Measurements from ENCODE around the gene DNAAF6.
"Not testable (repeated sequence)": the region's sequence is repeated elsewhere in the genome, so short reads cannot be mapped to it uniquely, and the experiment has no call there.

Gene DNAAF6

GRCh38 chrX:107205770-107206696 is at the start of gene DNAAF6, which contains the start of gene NUP62CL:
Gene DNAAF6, plus strand, starts transcription at chrX:107206611. Its CDS starts 6,265 bp downstream, at chrX:107212876.
Gene NUP62CL, minus strand, starts transcription at chrX:107206433. Its CDS starts 31,287 bp downstream, at chrX:107175146.
- TF ChIP-seq, protein P1, sequence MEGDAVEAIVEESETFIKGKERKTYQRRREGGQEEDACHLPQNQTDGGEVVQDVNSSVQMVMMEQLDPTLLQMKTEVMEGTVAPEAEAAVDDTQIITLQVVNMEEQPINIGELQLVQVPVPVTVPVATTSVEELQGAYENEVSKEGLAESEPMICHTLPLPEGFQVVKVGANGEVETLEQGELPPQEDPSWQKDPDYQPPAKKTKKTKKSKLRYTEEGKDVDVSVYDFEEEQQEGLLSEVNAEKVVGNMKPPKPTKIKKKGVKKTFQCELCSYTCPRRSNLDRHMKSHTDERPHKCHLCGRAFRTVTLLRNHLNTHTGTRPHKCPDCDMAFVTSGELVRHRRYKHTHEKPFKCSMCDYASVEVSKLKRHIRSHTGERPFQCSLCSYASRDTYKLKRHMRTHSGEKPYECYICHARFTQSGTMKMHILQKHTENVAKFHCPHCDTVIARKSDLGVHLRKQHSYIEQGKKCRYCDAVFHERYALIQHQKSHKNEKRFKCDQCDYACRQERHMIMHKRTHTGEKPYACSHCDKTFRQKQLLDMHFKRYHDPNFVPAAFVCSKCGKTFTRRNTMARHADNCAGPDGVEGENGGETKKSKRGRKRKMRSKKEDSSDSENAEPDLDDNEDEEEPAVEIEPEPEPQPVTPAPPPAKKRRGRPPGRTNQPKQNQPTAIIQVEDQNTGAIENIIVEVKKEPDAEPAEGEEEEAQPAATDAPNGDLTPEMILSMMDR (IDR thresholded peaks at IDR 0.05) = no peak
- H3K9me3 ChIP-seq = no peaks in the 10 kb centered on the region
- peak within 1 kb of the TSS in 1 of 2 experiments; percentile 42 for H3K4me3 ChIP-seq (ENCODE audit: low read depth in 1 of 2, low read length in 1 of 2)
- H3K27ac ChIP-seq = no peak within 1 kb of the TSS
- peaks cover 0 to 4% of the 10 kb centered on the region in 2 experiments for H3K4me1 ChIP-seq (ENCODE audit: control insufficient read depth in 1 of 2, insufficient read depth in 1 of 2, low read depth in 1 of 2, low read length in 1 of 2)
- H3K36me3 ChIP-seq = no peaks in the 10 kb centered on the region
- peaks cover 30% of the 10 kb centered on the region for H3K27me3 ChIP-seq

DNA sequence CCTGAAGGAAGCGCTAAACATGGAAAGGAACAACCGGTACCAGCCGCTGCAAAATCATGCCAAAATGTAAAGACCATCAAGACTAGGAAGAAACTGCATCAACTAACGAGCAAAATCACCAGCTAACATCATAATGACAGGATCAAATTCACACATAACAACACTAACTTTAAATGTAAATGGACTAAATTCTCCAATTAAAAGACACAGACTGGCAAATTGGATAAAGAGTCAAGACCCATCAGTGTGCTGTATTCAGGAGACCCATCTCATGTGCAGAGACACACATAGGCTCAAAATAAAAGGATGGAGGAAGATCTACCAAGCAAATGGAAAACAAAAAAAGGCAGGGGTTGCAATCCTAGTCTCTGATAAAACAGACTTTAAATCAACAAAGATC is 48.8 kb upstream of the DNAAF6 start:
- H3K27ac ChIP-seq = not testable (repeated sequence)

GRCh38 chrX:107167163-107167921 is 39.1 kb upstream of the DNAAF6 start:
- Histone ChIP-seq H3K4me1 (ENCODE audit: control insufficient read depth in 1 of 2, insufficient read depth in 1 of 2, low read depth in 1 of 2, low read length in 1 of 2) (no peaks in the 10 kb centered on the region), H3K9me3 (no peaks in the 10 kb centered on the region), H3K4me3 (ENCODE audit: low read depth in 1 of 2, low read length in 1 of 2) (no peak overlapping the region), H3K36me3 (no peaks in the 10 kb centered on the region), H3K27ac (no peak overlapping the region), H3K27me3 (no peaks in the 10 kb centered on the region)
- TF ChIP-seq, protein P1 (IDR thresholded peaks at IDR 0.05) = no peak

More for the DNA sequence above, 48.8 kb upstream of the DNAAF6 start:
- not testable (repeated sequence) for H3K4me3 ChIP-seq (ENCODE audit: low read depth in 1 of 2, low read length in 1 of 2); H3K27me3 ChIP-seq; H3K36me3 ChIP-seq; H3K9me3 ChIP-seq; H3K4me1 ChIP-seq (ENCODE audit: control insufficient read depth in 1 of 2, insufficient read depth in 1 of 2, low read depth in 1 of 2, low read length in 1 of 2)

GRCh38 chrX:107168257-107168656 is 38.2 kb upstream of the DNAAF6 start:
- Histone ChIP-seq H3K4me3 (ENCODE audit: low read depth in 1 of 2, low read length in 1 of 2) (no peak overlapping the region), H3K36me3 (no peaks in the 10 kb centered on the region), H3K4me1 (ENCODE audit: control insufficient read depth in 1 of 2, insufficient read depth in 1 of 2, low read depth in 1 of 2, low read length in 1 of 2) (no peaks in the 10 kb centered on the region), H3K27ac (no peak overlapping the region), H3K9me3 (no peaks in the 10 kb centered on the region), H3K27me3 (no peaks in the 10 kb centered on the region)
- TF ChIP-seq, protein P1 (IDR thresholded peaks at IDR 0.05) = no peak

DNA sequence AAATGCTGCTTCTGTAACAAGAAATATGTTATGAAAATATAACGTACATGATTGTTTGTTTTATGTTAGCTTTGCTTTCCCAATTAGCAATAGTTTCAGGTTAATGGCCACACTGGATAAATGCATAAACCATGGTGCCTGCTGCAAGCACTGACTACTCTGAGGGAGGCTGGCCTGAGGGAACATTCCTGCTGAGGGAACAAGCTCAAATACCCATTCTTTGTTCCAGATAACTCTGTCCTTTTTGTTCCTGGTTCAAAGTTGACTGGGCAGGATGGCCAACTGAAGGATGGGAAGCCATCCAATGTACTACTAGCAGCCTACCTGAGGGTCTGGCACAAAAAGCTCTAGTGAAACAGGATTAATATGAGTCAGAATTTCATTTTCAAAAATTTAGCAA is 37.7 kb upstream of the DNAAF6 start:
- H3K36me3 ChIP-seq = no peaks in the 10 kb centered on the region
- no peaks in the 10 kb centered on the region for H3K27me3 ChIP-seq
- no peaks in the 10 kb centered on the region for H3K4me1 ChIP-seq (ENCODE audit: control insufficient read depth in 1 of 2, insufficient read depth in 1 of 2, low read depth in 1 of 2, low read length in 1 of 2)
- TF ChIP-seq, protein P1 (IDR thresholded peaks at IDR 0.05) = no peak
- no peak overlapping the region for H3K4me3 ChIP-seq (ENCODE audit: low read depth in 1 of 2, low read length in 1 of 2)
- H3K9me3 ChIP-seq = no peaks in the 10 kb centered on the region
- H3K27ac ChIP-seq = no peak overlapping the region
